GM21528 (cell line): ENCODE results near the gene STOX2.

Experiments used
- ATAC-seq: cut with Tn5 transposase; IDR thresholded peaks from one replicate; pipeline ENCODE4 v1.9.1; 2021; ENCODE audit warnings: mild to moderate bottlenecking, moderate library complexity; ENCODE audit not compliant: unreplicated experiment, low FRiP score

STOX2 gene, protein sequence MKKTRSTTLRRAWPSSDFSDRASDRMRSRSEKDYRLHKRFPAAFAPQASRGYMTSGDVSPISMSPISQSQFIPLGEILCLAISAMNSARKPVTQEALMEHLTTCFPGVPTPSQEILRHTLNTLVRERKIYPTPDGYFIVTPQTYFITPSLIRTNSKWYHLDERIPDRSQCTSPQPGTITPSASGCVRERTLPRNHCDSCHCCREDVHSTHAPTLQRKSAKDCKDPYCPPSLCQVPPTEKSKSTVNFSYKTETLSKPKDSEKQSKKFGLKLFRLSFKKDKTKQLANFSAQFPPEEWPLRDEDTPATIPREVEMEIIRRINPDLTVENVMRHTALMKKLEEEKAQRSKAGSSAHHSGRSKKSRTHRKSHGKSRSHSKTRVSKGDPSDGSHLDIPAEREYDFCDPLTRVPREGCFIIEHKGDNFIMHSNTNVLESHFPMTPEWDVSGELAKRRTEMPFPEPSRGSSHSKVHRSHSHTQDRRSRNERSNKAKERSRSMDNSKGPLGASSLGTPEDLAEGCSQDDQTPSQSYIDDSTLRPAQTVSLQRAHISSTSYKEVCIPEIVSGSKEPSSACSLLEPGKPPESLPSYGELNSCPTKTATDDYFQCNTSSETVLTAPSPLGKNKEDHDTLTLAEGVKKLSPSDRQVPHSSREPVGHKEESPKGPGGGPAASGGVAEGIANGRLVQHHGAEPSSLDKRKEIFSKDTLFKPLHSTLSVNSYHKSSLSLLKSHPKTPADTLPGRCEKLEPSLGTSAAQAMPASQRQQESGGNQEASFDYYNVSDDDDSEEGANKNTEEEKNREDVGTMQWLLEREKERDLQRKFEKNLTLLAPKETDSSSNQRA (N-terminal part only)

DNA sequence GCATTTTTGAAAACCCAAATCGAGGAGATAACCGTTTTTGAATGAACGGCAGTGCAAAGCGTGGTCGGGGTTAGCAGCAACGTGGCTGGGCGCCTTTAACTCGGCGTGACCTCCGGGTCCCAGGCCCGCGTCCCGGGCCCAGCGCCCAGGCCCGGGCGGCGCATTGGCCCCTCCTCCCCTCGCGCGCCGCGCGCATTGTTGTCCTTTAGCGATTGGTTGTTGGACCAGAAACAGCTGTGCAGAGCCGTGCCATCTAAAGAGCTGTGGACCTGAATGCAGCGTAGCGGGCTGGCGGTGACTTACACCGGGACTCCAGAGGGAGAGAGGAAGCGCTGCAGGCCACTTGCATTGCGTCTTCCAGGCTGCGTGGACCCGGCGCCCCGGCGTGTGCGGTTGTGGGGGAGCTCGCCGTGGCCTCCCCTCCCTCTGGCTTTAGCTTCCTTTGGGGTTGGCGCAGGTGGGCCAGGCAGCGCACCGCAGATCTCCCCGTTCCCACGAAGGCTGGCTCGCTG, at the start of gene STOX2:
TSS of gene STOX2 (plus strand) at position 227 of the 512 bp plus-strand sequence. CDS start 1,484 bp downstream, outside the sequence.
- ATAC-seq: no peak

DNA sequence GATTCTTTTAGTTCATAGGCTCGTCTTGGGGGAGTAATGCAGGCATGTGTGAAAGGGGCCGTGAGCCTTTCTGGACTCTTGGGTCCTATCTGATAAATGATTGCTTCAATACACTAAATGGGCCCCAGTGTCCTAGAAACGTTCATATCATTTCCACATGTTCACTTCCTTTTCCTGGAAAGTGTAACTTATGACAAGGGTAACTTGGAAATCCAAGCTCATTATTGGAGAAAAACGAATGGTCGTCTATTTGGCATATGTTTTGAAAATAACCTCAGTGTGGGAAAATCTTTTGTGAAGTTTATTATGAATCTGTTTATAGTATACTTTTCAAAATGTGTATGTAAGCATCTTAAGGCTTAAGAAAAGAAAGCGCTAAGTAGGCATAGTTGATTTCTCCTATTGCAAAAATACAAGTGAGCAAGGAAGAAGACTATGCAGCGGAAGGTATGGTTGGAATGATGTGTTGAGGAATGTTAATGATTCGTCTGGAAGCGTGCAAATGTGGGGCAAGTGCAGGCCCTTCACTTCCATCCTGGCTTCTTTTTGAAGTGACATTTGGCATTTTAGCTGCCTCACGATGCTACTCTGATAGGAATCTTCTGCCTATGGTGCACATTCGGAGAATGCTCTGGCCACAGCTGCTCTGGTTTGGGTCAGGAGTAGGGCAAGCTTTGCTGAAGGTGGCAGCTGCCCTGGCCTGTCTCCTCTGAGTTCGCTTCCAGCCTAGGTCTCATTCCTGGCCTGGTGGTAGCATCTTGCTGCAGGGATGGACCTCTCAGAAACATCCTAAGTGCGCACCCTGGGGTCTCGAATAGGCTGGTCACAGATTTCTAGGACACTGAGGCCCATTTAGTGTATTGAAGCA, 49.5 kb upstream of the STOX2 start:
- no peak for ATAC-seq

DNA sequence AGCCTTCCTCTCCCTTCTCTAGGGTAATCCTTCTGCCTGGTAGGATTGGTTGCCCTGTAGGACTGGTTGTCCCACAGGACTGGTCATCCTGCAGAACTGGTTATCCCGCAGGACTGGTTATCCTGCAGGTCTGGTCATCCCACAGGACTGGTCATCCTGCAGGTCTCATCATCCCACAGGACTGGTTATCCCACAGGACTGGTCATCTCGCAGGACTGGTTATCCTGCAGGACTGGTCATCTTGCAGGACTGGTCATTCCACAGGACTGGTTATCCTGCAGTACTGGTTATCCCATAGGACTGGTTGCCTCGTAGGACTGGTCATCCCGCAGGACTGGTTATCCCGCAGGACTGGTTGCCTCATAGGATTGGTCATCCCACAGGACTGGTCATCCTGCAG, 48.1 kb upstream of the STOX2 start:
- no peak for ATAC-seq

DNA sequence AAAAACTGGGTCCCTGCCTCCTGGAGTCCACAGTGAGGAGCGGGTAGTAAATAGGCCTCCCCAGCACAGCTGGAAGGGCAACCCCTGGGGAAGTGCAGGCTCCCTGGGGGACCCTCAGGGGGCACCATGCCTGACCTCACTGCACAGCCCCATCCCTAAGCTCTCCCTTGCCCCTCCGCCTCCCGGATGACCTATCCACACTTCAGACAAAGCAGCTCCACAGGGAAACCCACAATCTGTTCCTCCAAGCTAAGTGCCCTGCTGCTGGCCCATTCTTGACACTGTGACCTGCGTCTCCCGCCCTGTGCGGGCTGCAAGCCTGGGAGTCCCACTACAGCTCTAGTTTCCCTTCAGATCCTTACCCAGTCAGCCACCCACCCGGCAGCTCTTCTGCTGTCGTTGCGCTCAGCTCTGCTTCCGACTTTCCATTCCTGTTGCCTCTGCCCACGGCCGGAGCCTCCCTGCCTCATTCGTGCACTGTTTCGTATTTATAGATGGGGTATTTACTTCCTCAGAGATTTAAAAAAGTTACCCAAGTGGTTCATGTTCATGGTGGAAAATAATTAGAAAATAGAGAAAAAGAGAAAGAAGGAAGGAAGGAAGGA, 47.0 kb upstream of the STOX2 start:
- no peak for ATAC-seq

DNA sequence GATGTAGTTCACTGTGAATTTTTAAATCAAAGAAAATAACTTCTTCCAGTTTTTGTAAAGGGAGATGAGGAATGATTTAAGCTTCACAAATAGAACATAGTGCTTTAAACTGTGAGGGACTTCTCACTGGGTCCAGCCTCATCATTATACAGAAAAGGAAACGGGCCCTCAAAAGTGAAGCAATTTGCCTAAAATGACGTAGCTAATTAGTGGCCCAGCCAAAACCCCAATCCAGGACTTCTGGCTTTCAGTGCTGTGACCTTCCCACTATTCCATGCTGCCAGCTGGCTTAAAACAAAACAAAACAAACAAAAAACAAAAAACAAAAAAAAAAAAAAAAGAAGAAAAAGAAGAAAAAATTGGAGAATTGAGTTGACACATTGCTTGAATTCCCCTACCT, 45.0 kb upstream of the STOX2 start:
- no peak for ATAC-seq

DNA sequence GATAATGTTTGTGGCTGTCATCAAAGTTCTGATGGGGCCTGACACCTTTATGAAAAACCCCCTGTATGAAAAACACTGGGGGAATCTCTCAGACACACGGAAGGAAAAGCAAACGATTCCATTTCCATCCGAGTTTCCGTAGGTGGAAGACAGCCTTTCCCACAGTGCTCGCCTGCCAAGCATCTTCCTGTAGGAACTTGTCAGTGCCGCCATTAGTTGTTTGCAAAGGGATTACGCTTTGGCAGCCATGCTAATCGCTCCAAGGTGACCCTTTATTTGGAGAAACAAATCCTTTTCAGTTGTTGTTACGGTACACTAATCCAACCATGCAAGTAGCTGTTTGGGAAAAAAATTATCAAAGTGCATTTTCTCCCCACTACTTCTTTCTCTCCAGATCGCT, 44.4 kb upstream of the STOX2 start:
- ATAC-seq: no peak

DNA sequence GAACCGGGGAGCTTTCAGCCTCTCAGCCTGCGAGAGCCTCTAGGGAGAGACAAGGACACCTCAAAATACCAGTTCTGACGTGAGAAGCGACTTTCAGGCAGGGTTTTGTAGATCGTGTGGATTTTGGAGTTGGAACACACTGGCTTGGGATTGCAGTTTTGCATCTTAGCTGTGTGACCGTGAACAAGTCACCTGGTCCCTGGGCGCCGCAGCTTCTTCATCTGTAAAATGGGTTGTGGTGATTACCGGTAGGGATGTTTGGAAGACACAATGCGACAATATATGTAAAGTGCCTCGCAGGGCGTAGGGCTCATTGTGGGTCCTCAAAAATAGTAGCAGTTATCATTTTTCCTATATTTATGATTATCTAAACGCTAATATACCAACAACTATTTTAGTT, 43.7 kb upstream of the STOX2 start:
- no peak for ATAC-seq

DNA sequence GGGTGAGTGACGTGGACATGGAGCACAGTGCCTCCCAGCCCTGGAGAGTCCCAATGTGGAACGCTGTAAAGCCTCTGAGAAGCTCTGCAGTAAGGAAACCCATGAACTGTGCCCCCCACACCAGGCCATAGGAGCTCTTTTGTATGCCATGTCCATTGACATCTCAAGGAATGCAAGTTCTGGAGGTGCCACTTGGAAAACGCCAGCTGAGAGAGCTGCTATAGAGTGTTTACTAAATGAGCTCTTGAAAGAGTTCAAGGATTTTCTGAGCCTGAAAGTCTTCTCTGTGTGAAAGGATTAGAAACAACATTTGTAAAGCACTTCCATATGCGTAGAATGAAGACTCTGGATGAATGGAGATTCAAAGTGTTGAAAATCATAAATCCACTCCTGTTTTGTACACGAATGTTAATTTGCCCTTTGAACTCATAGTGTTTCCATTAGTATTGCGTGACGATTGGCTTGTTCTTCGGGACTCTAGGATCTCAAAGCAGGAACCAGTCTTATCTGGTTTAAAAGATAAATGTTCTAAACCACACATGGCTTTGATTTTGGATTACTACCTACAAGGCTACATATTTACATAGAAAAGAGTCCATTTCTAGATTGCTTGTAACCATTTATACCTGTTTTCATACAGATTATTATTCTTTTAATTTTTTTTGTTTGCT, 41.8 kb upstream of the STOX2 start:
- no peak for ATAC-seq

DNA sequence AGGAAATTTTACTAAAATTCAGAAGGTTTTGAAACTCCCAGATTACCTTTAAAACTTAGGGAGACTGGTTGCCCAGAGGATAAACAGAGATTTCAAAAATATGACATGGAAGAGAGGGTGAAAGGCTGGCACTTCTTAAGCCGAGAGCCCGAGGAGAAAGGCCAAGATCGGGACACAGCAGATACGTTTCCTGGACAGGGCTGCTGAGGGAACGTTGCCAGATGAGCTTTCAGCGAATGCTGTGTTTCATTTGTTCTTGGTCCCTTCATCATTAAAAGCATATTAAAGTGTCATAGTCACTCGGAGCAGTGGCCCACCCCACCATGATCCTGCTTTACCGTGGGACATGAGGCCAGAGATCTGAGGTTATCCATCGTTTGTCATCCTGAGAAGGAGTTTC, 37.9 kb upstream of the STOX2 start:
- no peak for ATAC-seq

DNA sequence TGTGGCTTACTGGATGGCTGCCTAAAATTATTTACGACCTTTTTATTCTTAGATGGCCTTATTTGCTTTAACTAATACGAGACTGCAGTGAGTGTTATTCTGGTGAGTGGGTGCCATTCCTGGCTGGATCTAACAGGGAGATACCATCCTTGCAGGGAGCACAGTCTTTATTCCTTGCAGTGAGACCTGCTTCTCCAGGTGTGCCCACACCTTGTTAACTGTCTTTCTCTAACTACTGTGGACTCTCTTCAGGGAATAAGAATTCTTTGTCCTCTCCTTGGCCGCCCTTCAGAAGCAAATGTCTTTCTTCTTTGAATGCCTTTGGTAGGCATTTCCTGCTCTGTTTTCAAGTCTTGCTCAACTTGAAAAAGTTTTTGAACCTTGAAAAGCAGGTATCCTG, 34.1 kb upstream of the STOX2 start:
- no peak for ATAC-seq

DNA sequence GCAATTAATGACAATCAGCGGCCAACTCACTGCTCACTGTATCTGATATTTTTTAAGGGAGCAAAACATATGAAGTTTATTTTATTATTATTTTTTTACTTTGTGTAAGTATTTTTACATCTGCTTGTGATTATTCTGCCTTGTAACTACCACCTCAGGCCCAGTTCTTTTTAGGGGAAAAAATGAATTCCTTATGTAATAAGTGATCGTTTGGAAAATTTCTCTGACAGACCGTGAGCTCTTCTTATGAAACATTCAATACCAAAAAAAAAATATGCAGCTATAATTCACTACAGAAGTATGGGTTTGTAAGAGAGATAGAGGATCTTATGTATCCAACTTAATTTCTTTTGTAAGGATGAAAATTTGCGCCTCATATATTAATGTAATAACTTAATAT, 33.5 kb upstream of the STOX2 start:
- no peak for ATAC-seq

DNA sequence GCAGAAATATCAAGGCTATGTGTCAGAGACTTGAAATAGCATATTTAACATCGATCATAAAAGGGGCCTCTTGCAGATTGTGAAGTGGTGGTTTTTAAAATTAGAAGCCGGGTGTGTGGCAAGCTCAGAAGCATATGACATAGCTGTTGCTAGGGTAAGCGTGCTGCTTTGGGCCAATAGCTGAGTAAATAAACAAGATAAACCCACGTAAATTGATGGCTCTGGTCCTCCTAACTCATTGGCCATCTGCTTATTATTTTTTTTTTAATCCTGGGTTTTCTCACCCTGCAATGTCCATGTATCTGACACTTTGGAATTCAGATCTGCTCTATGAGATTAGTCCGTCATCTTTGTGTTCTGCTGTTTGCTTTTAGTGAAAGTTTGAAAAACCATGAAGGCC, 32.6 kb upstream of the STOX2 start:
- ATAC-seq: no peak

DNA sequence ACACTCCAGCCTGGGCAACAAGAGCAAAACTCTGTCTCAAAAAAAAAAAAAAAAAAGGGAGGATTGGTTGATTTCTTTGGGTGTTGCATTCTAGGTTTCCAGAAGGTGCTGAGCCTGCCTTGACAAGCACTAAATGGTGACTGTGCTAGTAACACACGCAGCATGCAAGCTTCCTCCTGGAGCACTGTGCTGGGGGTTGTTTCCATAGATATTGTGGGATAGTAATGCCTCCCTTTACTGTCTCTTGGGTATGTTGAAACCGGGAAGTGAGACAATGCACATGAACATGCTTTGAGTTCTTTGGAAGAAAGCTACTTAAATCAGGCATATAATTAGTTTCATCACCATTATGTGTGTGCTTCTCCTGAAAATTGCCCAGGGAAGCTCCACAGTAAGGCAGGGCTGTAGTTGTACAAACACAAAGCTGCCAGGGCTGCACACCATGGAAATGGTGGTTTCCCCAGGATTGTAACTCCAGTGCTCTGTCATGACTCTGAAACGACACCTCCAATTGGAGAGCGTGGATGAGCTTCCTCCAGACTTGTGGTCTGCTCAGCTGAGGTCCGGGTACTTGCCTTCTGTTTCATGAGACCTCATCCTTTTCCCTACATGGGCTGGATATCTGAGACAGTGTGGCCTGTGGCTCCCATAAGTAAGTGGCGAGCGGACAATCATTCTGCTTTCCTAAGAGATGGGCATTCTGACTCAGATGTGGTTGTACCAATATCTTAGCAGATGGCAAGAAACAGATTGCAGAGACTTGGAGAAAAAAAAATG, 31.5 kb upstream of the STOX2 start:
- ATAC-seq: no peak

DNA sequence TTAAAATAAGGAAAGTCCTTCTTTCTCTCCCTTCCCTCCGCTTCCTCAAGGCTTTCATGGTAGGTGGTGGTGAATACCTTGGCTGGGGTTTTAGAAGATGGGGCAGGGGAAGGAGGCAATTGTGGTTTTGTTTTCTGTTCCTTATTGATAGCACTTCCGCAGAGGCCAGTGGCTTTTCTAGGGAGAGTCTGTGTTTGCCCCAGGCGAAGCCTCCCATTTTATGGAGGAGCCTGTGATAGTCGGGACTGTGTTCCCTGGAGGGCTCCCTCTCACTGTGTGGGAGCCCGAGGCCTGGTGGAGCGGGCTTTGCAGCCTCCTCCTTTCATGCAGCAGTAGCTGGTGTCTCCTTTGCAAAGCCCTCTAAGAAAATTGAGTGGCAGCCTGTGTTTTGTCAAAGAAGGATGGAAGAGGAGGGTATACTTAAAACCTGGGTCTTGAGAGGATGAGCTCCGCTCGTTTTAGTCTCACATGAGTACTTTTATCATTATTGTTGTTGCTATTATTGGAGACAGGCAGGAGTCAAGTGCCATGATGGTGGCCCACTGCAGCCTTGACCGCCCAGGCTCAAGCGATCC, 29.8 kb upstream of the STOX2 start:
- ATAC-seq: no peak

DNA sequence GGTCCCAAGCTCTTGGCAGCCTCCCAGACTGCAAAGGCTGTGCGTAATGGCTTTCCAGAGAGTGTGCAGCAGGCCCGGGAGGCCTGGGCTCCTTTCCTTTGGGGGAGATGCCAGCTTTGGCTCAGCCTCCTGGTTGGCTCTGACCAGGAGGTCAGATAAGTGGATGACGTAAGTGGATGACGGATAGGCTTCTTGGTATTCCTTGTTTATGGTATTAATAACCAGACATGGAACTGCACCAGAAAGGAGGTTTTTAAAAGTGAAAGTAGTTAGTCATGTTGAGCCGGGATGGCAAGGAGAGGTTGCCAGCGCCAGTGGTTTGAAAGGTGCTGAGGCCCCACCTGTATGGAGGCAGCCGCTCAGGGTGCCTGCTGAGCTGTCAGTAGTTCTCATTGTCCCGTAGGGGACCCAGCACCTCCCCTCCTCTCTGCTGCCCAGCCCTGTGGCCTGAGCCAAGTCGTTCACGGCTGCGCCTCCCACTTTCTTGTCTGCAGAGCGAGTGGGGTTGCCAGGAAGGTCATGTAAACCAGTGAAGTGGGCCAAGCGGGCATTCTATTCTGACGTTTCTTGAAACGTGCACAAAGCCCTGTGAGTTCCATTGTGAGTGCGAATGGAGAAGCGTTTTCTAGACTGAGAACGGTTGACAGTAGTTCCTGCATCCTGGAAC, 28.7 kb upstream of the STOX2 start:
- ATAC-seq: no peak

DNA sequence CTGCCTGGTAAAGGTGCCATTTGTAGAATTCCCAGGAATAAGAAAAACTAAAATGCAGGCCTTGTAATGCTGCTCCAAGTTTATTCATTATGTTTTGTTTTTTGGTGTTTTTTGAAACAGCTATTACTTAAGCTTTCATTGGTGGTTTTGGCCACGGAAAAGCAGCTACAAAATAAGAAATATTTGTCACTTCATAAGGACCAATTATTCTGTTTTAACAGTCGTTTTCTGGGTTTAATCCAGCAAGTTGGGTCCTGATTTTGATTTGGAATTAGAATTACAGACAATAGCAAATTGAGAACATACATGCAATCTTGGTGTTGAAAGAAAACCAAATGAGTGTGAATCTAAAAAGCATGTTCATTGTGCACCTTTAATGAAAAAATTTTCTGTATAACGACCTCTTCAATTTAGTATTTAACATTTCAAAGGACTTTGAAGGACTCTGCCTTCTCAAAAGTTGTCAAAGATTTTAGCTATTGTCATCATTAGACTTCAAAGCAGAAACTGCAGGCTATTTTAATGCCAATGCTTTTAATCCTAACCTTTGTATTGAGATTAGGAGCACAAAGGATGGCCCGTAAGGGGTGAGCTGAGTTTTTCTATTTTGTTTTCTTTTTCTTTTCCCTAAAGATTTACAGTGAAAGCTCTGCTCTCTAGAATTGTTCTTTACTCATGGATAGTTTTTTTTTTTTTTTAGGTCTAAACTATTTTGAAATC, 26.7 kb upstream of the STOX2 start:
- ATAC-seq: no peak

DNA sequence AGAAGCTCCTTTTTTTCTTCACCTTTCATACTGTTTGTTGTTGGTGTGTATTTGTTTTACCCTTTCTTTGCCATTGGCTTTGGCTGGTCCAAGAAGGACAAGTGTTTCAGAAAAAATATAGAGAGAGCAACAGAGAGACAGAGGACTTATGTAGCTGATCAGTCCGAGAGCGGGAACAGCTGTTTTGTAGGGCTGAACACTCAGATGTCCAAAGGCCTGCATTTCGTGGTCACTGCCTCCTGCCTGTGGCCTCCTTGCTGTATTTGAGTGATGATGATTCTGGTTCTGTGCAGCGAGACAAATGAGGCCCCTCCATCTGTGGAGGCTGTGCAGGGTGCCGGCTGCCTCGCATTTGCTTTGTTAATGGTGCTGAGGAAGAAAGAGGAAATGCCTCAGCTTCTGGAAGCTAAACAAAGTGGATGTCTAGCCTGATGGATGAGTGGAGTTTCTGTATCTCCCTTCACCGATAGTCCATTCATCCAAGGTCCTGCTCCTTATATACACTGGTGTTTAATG, 19.8 kb upstream of the STOX2 start:
- no peak for ATAC-seq
